Brain microvascular endothelial cell (primary cell): ENCODE results near the gene ATF7IP2.
"Not testable (repeated sequence)": the region's sequence is repeated elsewhere in the genome, so short reads cannot be mapped to it uniquely, and the experiment has no call there.

Source experiments
- DNase-seq: peaks from one replicate; pipeline ENCODE4 v3.0.0-alpha.2; 2020
- H3K27ac ChIP-seq: fragments of 250-450 bp; sonication (Bioruptor Pico); 2 replicates; pipeline ENCODE4 v1.5.1; 2020; ENCODE audit warnings: mild to moderate bottlenecking, moderate library complexity
- H3K27me3 ChIP-seq: fragments of 250-450 bp; sonication (Bioruptor Pico); replicated peaks from 2 replicates; pipeline ENCODE4 v1.5.1; 2020; ENCODE audit warnings: mild to moderate bottlenecking
- H3K36me3 ChIP-seq: fragments of 250-450 bp; sonication (Bioruptor Pico); replicated peaks from 2 replicates; pipeline ENCODE4 v1.5.1; 2020; ENCODE audit warnings: mild to moderate bottlenecking
- H3K4me3 ChIP-seq: 2 replicates; pipeline ENCODE4 v1.5.1; 2011; ENCODE audit warnings: low read depth, mild to moderate bottlenecking, control low read depth, low read length, moderate library complexity
- CTCF ChIP-seq: IDR thresholded peaks from 2 replicates; pipeline ENCODE4 v1.5.1; 2011; ENCODE audit warnings: low read depth, mild to moderate bottlenecking, moderate library complexity, low read length, control low read depth, inconsistent platforms; ENCODE audit errors: missing control alignments
- in situ Hi-C: cut with HindIII; loops from 2 replicates; pipeline ENCODE4 v1.10.0; 2017; ENCODE audit warnings: low sequenced_read_pairs, low pct_ligation_motif_present

The ATF7IP2 gene

GRCh38 chr16:10428433-10429168, 42.7 kb downstream of the ATF7IP2 start:
- Histone ChIP-seq H3K27ac (no peak overlapping the region), H3K4me3 (no peak overlapping the region), H3K36me3 (no peaks in the 10 kb centered on the region), H3K27me3 (no peaks in the 10 kb centered on the region)
- TF ChIP-seq CTCF, result no peak
- in situ Hi-C loops, result no loop called here
- DNase-seq, result no peak

GRCh38 chr16:10429299-10429969, 43.6 kb downstream of the ATF7IP2 start:
- H3K27me3 ChIP-seq, in situ Hi-C loops, H3K36me3 ChIP-seq, H3K27ac ChIP-seq, H3K4me3 ChIP-seq, DNase-seq: not testable (repeated sequence)

- no peak for TF ChIP-seq CTCF
Observed at GRCh38 chr16:10441726-10442125, 55.9 kb downstream of the ATF7IP2 start.

GRCh38 chr16:10447289-10447688, 61.4 kb downstream of the ATF7IP2 start:
- in situ Hi-C loops, result no loop called here
- peaks cover 5% of the 10 kb centered on the region for H3K36me3 ChIP-seq

More at GRCh38 chr16:10441726-10442125, 55.9 kb downstream of the ATF7IP2 start:
- peaks cover 4% of the 10 kb centered on the region for H3K36me3 ChIP-seq
- H3K27ac ChIP-seq, result no peak overlapping the region
- no peak overlapping the region for H3K4me3 ChIP-seq
- no peaks in the 10 kb centered on the region for H3K27me3 ChIP-seq
- in situ Hi-C loops, result no loop called here
- DNase-seq, result no peak

GRCh38 chr16:10452208-10453158, 66.6 kb downstream of the ATF7IP2 start:
- H3K27me3 ChIP-seq, H3K36me3 ChIP-seq, DNase-seq, in situ Hi-C loops, H3K27ac ChIP-seq, H3K4me3 ChIP-seq: not testable (repeated sequence)

More at GRCh38 chr16:10447289-10447688, 61.4 kb downstream of the ATF7IP2 start:
- no peak for DNase-seq
- Histone ChIP-seq H3K4me3 (no peak overlapping the region), H3K27ac (no peak overlapping the region), H3K27me3 (no peaks in the 10 kb centered on the region)
- TF ChIP-seq CTCF, result no peak

GRCh38 chr16:10453159-10453510, 67.3 kb downstream of the ATF7IP2 start:
- in situ Hi-C loops, result no loop called here
- Histone ChIP-seq H3K27ac (no peak overlapping the region), H3K4me3 (no peak overlapping the region), H3K27me3 (no peaks in the 10 kb centered on the region), H3K36me3 (no peaks in the 10 kb centered on the region)
- DNase-seq, result no peak
- no peak for TF ChIP-seq CTCF
